Measurements from ENCODE around the gene LCE2D. TPM values are rescaled to one million over a fixed set of nuclear protein-coding genes. Genes with fewer than 3 reads are reported as not detected.
A peak's percentile ranks its signal among the peaks of the same experiment; 100 is the strongest.

Gene LCE2D
- total RNA-seq, 1 experiment from 2014 or later: not detected

DNA sequence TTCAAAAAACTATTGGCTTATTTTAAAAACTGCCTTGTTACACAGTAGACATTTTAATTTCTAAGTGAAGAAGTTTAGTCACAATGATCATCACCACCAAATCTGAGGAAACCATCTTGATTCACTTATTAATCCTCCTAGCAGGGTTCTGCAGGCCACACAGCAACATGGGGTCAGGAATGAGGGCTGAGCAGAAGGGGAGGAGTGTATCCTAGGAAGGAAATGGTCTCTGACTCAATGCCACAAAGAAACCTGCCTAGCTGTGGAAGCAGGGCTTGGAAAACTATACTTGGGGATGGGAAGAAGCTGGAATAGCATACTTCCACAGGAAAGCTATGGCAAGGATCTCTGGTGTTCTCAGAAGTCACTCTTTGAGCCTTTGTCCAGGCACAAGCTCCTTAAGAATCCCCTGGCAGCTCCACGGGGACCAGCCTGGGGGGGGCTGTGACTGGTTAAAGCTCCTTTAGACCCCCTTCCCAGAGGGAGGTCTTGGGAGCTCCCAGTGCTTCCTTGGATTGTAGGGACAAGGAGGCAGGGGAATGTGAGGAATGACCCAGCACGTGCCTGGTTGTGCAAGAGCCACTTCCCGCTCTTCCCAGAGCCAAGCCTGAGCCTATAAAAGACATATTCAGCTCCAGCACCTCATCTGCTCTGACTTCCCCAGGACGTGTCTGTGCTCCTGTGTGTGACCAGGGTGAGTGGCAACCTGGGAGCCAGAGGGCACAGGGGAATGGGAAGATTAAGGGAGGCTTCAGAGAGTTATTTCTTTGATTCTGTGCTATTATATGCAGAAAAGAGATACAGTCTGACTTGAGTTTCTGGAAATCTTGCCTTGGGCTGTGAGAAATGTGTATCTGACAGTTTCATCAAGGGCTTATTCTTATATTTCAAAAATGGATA is 34.8 kb downstream of the LCE2D start, which contains the start of gene LCE2A:
LCE2A (plus strand) TSS at position 645 of the 900 bp plus-strand sequence. CDS start 557 bp downstream, outside the sequence.
- peak; percentile 7 for DNase-seq (ENCODE audit: low read depth)

DNA sequence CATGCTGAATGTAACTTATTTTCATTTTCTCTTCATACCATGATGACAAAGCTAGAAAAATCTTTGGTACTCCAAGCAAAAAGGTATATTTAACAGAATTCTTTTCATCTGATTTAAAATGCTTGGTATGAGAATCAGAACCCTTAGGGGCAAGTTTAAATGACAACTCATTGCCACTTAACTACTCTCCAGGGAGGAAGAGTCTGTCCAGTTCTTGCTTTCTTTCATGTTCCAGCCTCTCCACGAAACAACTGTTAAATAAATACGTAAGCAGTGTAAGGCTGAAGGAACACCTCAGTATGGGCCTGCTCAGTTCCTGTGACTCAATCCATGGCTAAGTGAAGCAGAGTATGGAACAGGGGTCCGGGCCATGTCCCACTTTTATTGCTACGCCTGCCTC is 36.6 kb downstream of the LCE2D start:
- no peak for DNase-seq (ENCODE audit: low read depth)

DNA sequence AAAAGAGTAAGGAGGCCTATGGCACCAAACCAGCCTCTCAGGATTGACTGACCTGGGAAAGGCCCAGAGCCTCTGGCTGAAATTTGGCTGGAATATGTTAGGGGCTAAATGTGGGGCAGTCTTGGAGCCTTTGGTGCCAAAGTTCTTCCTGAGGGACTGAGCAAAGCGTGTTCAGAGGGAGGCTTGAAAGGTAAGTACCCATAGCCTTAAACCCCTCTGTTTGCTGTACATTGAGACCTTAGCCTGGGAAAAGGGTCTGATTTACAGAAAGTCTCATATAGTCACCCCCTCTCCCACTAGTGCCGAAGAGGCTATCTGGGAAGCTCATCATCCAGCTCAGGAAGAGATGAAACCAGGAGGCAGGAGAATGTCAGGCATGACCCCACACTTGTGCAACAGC is 44.7 kb downstream of the LCE2D start, which contains the start of gene LCE4A:
LCE4A (plus strand) TSS at position 301 of the 400 bp plus-strand sequence. CDS start 916 bp downstream, outside the sequence.
- DNase-seq (ENCODE audit: low read depth): no peak

Other genes with a start within 250 kb of the LCE2D start
- not detected in 2 replicates for gene CRNN, start 249.1 kb upstream of the LCE2D start, total RNA-seq (2014; rRNA removed; shearing (Covaris generic))
- gene LCE5A, start 152.6 kb upstream of the LCE2D start, total RNA-seq (2014; rRNA removed; shearing (Covaris generic)): not detected in 2 replicates
- gene CRCT1, start 148.9 kb upstream of the LCE2D start, total RNA-seq (2014; rRNA removed; shearing (Covaris generic)): not detected in 2 replicates
- gene LCE3E, start 96.6 kb upstream of the LCE2D start, total RNA-seq (2014; rRNA removed; shearing (Covaris generic)): not detected in 2 replicates
- not detected in 2 replicates for gene LCE3D, start 82.9 kb upstream of the LCE2D start, total RNA-seq (2014; rRNA removed; shearing (Covaris generic))
- not detected in 2 replicates for gene LCE3C, start 63.1 kb upstream of the LCE2D start, total RNA-seq (2014; rRNA removed; shearing (Covaris generic))
- not detected in 2 replicates for gene LCE3B, start 49.6 kb upstream of the LCE2D start, total RNA-seq (2014; rRNA removed; shearing (Covaris generic))
- gene LCE3A, start 40.3 kb upstream of the LCE2D start, total RNA-seq (2014; rRNA removed; shearing (Covaris generic)): not detected in 2 replicates
- not detected in 2 replicates for gene LCE2C, start 11.9 kb downstream of the LCE2D start, total RNA-seq (2014; rRNA removed; shearing (Covaris generic))
- gene LCE2B, start 22.7 kb downstream of the LCE2D start, total RNA-seq (2014; rRNA removed; shearing (Covaris generic)): not detected in 2 replicates
- not detected in 2 replicates for gene LCE2A, start 35.0 kb downstream of the LCE2D start, total RNA-seq (2014; rRNA removed; shearing (Covaris generic))
- gene LCE4A, start 44.8 kb downstream of the LCE2D start, total RNA-seq (2014; rRNA removed; shearing (Covaris generic)): not detected in 2 replicates
- not detected in 2 replicates for gene KPRP, start 94.6 kb downstream of the LCE2D start, total RNA-seq (2014; rRNA removed; shearing (Covaris generic))
- gene LCE1F, start 111.8 kb downstream of the LCE2D start, total RNA-seq (2014; rRNA removed; shearing (Covaris generic)): not detected in 2 replicates
- not detected in 2 replicates for gene LCE1E, start 122.9 kb downstream of the LCE2D start, total RNA-seq (2014; rRNA removed; shearing (Covaris generic))
- not detected in 2 replicates for gene LCE1D, start 133.3 kb downstream of the LCE2D start, total RNA-seq (2014; rRNA removed; shearing (Covaris generic))
- not detected in 2 replicates for gene LCE1C, start 143.3 kb downstream of the LCE2D start, total RNA-seq (2014; rRNA removed; shearing (Covaris generic))
- gene LCE1B, start 148.6 kb downstream of the LCE2D start, total RNA-seq (2014; rRNA removed; shearing (Covaris generic)): not detected in 2 replicates
- not detected in 2 replicates for gene LCE1A, start 164.1 kb downstream of the LCE2D start, total RNA-seq (2014; rRNA removed; shearing (Covaris generic))
- not detected in 2 replicates for gene LCE6A, start 179.5 kb downstream of the LCE2D start, total RNA-seq (2014; rRNA removed; shearing (Covaris generic))
- gene LCE7A, start 196.6 kb downstream of the LCE2D start, total RNA-seq (2014; rRNA removed; shearing (Covaris generic)): not detected in 2 replicates
- gene SMCP, start 214.9 kb downstream of the LCE2D start, total RNA-seq (2014; rRNA removed; shearing (Covaris generic)): not detected in 2 replicates
- 0.06 TPM in 1 of 2 replicates, not detected in the other for gene IVL, start 245.2 kb downstream of the LCE2D start, total RNA-seq (2014; rRNA removed; shearing (Covaris generic))